ENCODE measurements around the gene NFE2L1. TPM values are rescaled to one million over a fixed set of nuclear protein-coding genes. Genes with fewer than 3 reads are reported as not detected.
A peak's percentile ranks its signal among the peaks of the same experiment; 100 is the strongest.
"Not testable (repeated sequence)": the region's sequence is repeated elsewhere in the genome, so short reads cannot be mapped to it uniquely, and the experiment has no call there.

The NFE2L1 gene
- total RNA-seq, 1 donor from 2014 or later = 28.5 TPM

GRCh38 chr17:48023400-48024148, 24.6 kb upstream of the NFE2L1 start:
- peak; percentile 82 for DNase-seq

- no peak for DNase-seq
Measured at GRCh38 chr17:48024149-48025039, 23.8 kb upstream of the NFE2L1 start.

- peak; percentile 98 for DNase-seq
Measured at GRCh38 chr17:48025040-48025903, 22.9 kb upstream of the NFE2L1 start.

GRCh38 chr17:48025904-48026501, 22.2 kb upstream of the NFE2L1 start:
- no peak for DNase-seq

GRCh38 chr17:48026502-48027321, 21.4 kb upstream of the NFE2L1 start:
- no peak for DNase-seq

- no peak for DNase-seq
Measured at GRCh38 chr17:48027322-48027981, 20.7 kb upstream of the NFE2L1 start.

GRCh38 chr17:48028736-48029135, 19.4 kb upstream of the NFE2L1 start:
- DNase-seq = no peak

- DNase-seq = no peak
Measured at GRCh38 chr17:48030531-48030930, 17.6 kb upstream of the NFE2L1 start.

- DNase-seq = no peak
Measured at GRCh38 chr17:48031966-48032365, 16.2 kb upstream of the NFE2L1 start.

- DNase-seq = not testable (repeated sequence)
Measured at GRCh38 chr17:48034734-48035133, 13.4 kb upstream of the NFE2L1 start.

- DNase-seq = no peak
Measured at GRCh38 chr17:48036693-48037035, 11.5 kb upstream of the NFE2L1 start.

- no peak for DNase-seq
Measured at GRCh38 chr17:48037036-48037837, 10.9 kb upstream of the NFE2L1 start, which contains the start of gene COPZ2. Gene COPZ2, minus strand, starts transcription at chr17:48037797. Its CDS starts 20 bp downstream, at chr17:48037777.

- DNase-seq = no peak
Measured at GRCh38 chr17:48037838-48038323, 10.3 kb upstream of the NFE2L1 start.

GRCh38 chr17:48038687-48039086, 9.5 kb upstream of the NFE2L1 start:
- DNase-seq = no peak

GRCh38 chr17:48043176-48043575, 5.0 kb upstream of the NFE2L1 start:
- DNase-seq = no peak

- no peak for DNase-seq
Measured at GRCh38 chr17:48044851-48045250, 3.3 kb upstream of the NFE2L1 start.

GRCh38 chr17:48045316-48046001, 2.7 kb upstream of the NFE2L1 start:
- no peak for DNase-seq

GRCh38 chr17:48046296-48046695, 1.9 kb upstream of the NFE2L1 start:
- DNase-seq = no peak
